ENCODE measurements around the gene ATG4D.
"Not testable (repeated sequence)": the region's sequence is repeated elsewhere in the genome, so short reads cannot be mapped to it uniquely, and the experiment has no call there.

The ATG4D gene

GRCh38 chr19:10520652-10521318 lies 22.9 kb upstream of the ATG4D start:
- no peak for DNase-seq

GRCh38 chr19:10521461-10522171 lies 22.1 kb upstream of the ATG4D start:
- no peak for DNase-seq

- DNase-seq = no peak
Measured at GRCh38 chr19:10523135-10523636, 20.5 kb upstream of the ATG4D start.

GRCh38 chr19:10525636-10526035 lies 18.1 kb upstream of the ATG4D start:
- DNase-seq = no peak

GRCh38 chr19:10526887-10527286 lies 16.8 kb upstream of the ATG4D start:
- not testable (repeated sequence) for DNase-seq

- DNase-seq = no peak
Measured at GRCh38 chr19:10532457-10532856, 11.2 kb upstream of the ATG4D start.

- no peak for DNase-seq
Measured at GRCh38 chr19:10533646-10534386, 9.9 kb upstream of the ATG4D start.

GRCh38 chr19:10535613-10536012 lies 8.1 kb upstream of the ATG4D start:
- DNase-seq = no peak

GRCh38 chr19:10537668-10538067 lies 6.0 kb upstream of the ATG4D start:
- DNase-seq = no peak

- DNase-seq = no peak
Measured at GRCh38 chr19:10538204-10538983, 5.3 kb upstream of the ATG4D start.

- DNase-seq = not testable (repeated sequence)
Measured at GRCh38 chr19:10539016-10539415, 4.7 kb upstream of the ATG4D start.

GRCh38 chr19:10543059-10543419 lies 665 bp upstream of the ATG4D start:
- no peak for DNase-seq

- DNase-seq = peak; percentile 15
Measured at GRCh38 chr19:10544242-10544752, 593 bp downstream of the ATG4D start.

GRCh38 chr19:10544753-10545251 lies 1.1 kb downstream of the ATG4D start:
- no peak for DNase-seq

- DNase-seq = no peak
Measured at GRCh38 chr19:10546817-10547216, 3.1 kb downstream of the ATG4D start.

- DNase-seq = no peak
Measured at GRCh38 chr19:10548746-10549276, 5.1 kb downstream of the ATG4D start.

GRCh38 chr19:10549733-10550132 lies 6.0 kb downstream of the ATG4D start:
- no peak for DNase-seq

GRCh38 chr19:10550336-10550735 lies 6.6 kb downstream of the ATG4D start:
- DNase-seq = no peak

GRCh38 chr19:10551006-10551405 lies 7.3 kb downstream of the ATG4D start:
- DNase-seq = not testable (repeated sequence)

GRCh38 chr19:10551698-10552301 lies 8.1 kb downstream of the ATG4D start:
- DNase-seq = peak; percentile 14

- no peak for DNase-seq
Measured at GRCh38 chr19:10552510-10553053, 8.9 kb downstream of the ATG4D start.

All from stimulated activated naive CD4-positive, alpha-beta T cell treated with Interleukin-2 at 50 U/mL for 16 hours (primary cell).